NB4 (cell line): ENCODE measurements around the gene TEAD1.

Experiments used
- CTCF ChIP-seq: IDR thresholded peaks from one replicate; pipeline ENCODE4 v1.5.1; 2012; ENCODE audit warnings: low read depth, low read length
- MAX ChIP-seq: IDR thresholded peaks from 2 replicates; pipeline ENCODE4 v1.6.1; 2011; ENCODE audit warnings: low read depth, low read length
- MYC ChIP-seq: IDR thresholded peaks from 2 replicates; pipeline ENCODE4 v1.6.1; 2011; ENCODE audit warnings: low read depth, low read length
- POLR2A ChIP-seq: IDR thresholded peaks from 2 replicates; pipeline ENCODE4 v1.6.1; 2011; ENCODE audit warnings: mild to moderate bottlenecking; ENCODE audit not compliant: insufficient read length; ENCODE audit errors: extremely low read depth

- no peak for TF ChIP-seq CTCF
- TF ChIP-seq POLR2A = no peak
- no peak for TF ChIP-seq MYC
- no peak for TF ChIP-seq MAX
These were observed 288.8 kb downstream of the TEAD1 start for GRCh38 chr11:12963051-12963450.
